SJCRH30 (cell line): Measurements from ENCODE around the gene GPATCH2L. TPM values are rescaled to one million over a fixed set of nuclear protein-coding genes. Genes with fewer than 3 reads are reported as not detected.

Experiments used
- DNase-seq, 2 experiments: peaks; one replicate each; pipeline ENCODE4 v3.0.0-alpha.2; 2015 to 2020
- H3K27ac ChIP-seq: fragments of 250-450 bp; sonication (Bioruptor Pico); 2 replicates; pipeline ENCODE4 v1.5.1; 2020; ENCODE audit warnings: mild to moderate bottlenecking, moderate library complexity
- H3K27me3 ChIP-seq: fragments of 250-450 bp; sonication (Bioruptor Pico); 2 replicates; pipeline ENCODE4 v1.5.1; 2020; ENCODE audit warnings: mild to moderate bottlenecking, moderate library complexity
- H3K36me3 ChIP-seq: fragments of 250-450 bp; sonication (Bioruptor Pico); 2 replicates; pipeline ENCODE4 v1.5.1; 2020; ENCODE audit warnings: mild to moderate bottlenecking, moderate library complexity
- H3K4me1 ChIP-seq: fragments of 250-450 bp; sonication (Bioruptor Pico); 2 replicates; pipeline ENCODE4 v1.5.1; 2020; ENCODE audit warnings: mild to moderate bottlenecking, moderate library complexity
- H3K4me3 ChIP-seq: fragments of 250-450 bp; sonication (Bioruptor Pico); 2 replicates; pipeline ENCODE4 v1.5.1; 2020; ENCODE audit warnings: mild to moderate bottlenecking, moderate library complexity
- H3K9me3 ChIP-seq: fragments of 250-450 bp; sonication (Bioruptor Pico); replicated peaks from 2 replicates; pipeline ENCODE4 v1.5.1; 2020; ENCODE audit warnings: mild to moderate bottlenecking, moderate library complexity
- total RNA-seq: library from RNA; depleted of rRNA; stranded (reverse); fragments of >200 nt; shearing (Covaris generic); gene quantifications from 2 replicates; pipeline ENCODE4 v1.2.3, GENCODE V29; 2014

The GPATCH2L gene
- total RNA-seq, 1 experiment from 2014 or later: 49.4 TPM

GRCh38 chr14:76203086-76204001 lies 51.6 kb downstream of the GPATCH2L start:
- no peak for DNase-seq
- Histone ChIP-seq H3K4me1 (no peaks in the 10 kb centered on the region), H3K27ac (no peak overlapping the region), H3K36me3 (peaks cover 25% of the 10 kb centered on the region), H3K4me3 (no peak overlapping the region), H3K9me3 (no peaks in the 10 kb centered on the region), H3K27me3 (no peaks in the 10 kb centered on the region)

DNA sequence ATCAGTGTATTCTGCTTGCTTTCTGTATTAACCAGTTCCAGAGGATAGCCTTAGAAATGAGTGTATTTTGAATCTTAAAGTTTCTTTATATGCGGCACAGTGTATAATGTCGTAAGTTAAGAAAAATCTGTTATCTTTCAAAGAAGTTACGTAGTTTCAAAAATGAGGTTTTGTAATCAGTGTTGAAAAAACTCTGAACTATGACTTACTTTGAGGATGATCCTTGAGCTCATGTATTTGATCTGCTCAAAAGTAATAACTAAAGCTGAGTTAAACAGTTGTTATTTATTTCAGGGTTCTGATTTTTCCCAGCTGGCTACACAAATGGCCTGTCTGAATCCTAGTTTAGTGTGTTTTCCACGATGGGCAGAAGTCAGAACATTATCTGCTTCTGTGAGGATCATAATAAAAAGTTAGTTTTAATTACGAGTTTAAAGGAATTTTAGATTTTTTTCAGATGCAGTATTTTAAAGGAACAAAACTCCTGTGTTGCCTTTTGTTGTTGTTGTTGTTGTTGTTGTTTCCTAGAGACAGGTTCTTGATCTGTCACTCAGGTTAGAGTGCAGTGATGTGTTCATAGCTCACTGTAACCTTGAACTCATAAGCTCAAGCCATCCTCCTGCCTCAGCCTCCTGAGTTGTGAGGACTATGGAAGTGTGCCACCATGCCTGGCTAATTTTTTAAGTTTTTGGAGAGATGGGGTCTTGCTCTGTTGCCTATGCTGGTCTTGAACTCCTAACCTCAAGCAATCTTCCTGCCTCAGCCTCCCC lies 52.9 kb downstream of the GPATCH2L start:
- DNase-seq: no peak
- no peak overlapping the region for H3K27ac ChIP-seq

GRCh38 chr14:76205708-76206107 lies 54.0 kb downstream of the GPATCH2L start:
- DNase-seq: no peak
- Histone ChIP-seq H3K4me1 (no peaks in the 10 kb centered on the region), H3K27me3 (no peaks in the 10 kb centered on the region), H3K27ac (no peak overlapping the region), H3K9me3 (no peaks in the 10 kb centered on the region), H3K36me3 (peaks cover 8% of the 10 kb centered on the region), H3K4me3 (no peak overlapping the region)

More for the DNA sequence above, 52.9 kb downstream of the GPATCH2L start:
- Histone ChIP-seq H3K27me3 (no peaks in the 10 kb centered on the region), H3K9me3 (no peaks in the 10 kb centered on the region), H3K4me1 (no peaks in the 10 kb centered on the region), H3K4me3 (no peak overlapping the region), H3K36me3 (peaks cover 16% of the 10 kb centered on the region)

GRCh38 chr14:76208340-76208739 lies 56.6 kb downstream of the GPATCH2L start:
- Histone ChIP-seq H3K27me3 (no peaks in the 10 kb centered on the region), H3K4me3 (no peak overlapping the region), H3K4me1 (no peaks in the 10 kb centered on the region), H3K36me3 (no peaks in the 10 kb centered on the region; the same call in 1 of the 2 replicates), H3K27ac (no peak overlapping the region), H3K9me3 (no peaks in the 10 kb centered on the region)
- no peak for DNase-seq

- DNase-seq: no peak
- no peaks in the 10 kb centered on the region for H3K27me3 ChIP-seq
- H3K4me1 ChIP-seq: no peaks in the 10 kb centered on the region
- H3K9me3 ChIP-seq: no peaks in the 10 kb centered on the region
- no peak overlapping the region for H3K4me3 ChIP-seq
- H3K27ac ChIP-seq: no peak overlapping the region
- no peaks in the 10 kb centered on the region; the same call in 1 of the 2 replicates for H3K36me3 ChIP-seq
Measured at GRCh38 chr14:76212242-76212641, 60.5 kb downstream of the GPATCH2L start.

GRCh38 chr14:76217179-76217578 lies 65.5 kb downstream of the GPATCH2L start:
- H3K27ac ChIP-seq: no peak overlapping the region
- H3K4me3 ChIP-seq: no peak overlapping the region
- no peaks in the 10 kb centered on the region; the same call in 1 of the 2 replicates for H3K36me3 ChIP-seq
- H3K27me3 ChIP-seq: no peaks in the 10 kb centered on the region
- H3K4me1 ChIP-seq: no peaks in the 10 kb centered on the region
- no peak for DNase-seq
- H3K9me3 ChIP-seq: no peaks in the 10 kb centered on the region

DNA sequence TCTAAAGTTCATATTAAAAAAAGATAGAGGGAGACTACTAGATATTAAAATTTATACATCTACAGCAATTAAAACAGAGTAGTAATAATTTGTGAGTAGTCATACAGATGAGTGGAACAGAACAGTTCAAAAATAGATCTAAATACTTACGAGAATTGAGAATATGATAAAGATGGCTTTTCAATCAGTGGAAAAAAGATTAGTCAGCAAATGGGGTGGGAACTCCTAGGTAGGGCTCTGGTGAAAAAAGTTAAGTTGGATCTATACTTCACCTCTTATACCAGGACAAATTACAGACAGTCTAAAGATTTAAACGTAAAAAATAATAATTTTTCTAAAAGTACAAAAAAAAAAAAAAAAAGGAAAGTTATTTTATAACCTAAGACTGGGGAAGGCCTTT lies 66.9 kb downstream of the GPATCH2L start:
- DNase-seq: no peak
- H3K27ac ChIP-seq: no peak overlapping the region
- H3K4me1 ChIP-seq: no peaks in the 10 kb centered on the region
- H3K27me3 ChIP-seq: no peaks in the 10 kb centered on the region
- H3K9me3 ChIP-seq: no peaks in the 10 kb centered on the region
- no peak overlapping the region for H3K4me3 ChIP-seq
- no peaks in the 10 kb centered on the region; the same call in 1 of the 2 replicates for H3K36me3 ChIP-seq

DNA sequence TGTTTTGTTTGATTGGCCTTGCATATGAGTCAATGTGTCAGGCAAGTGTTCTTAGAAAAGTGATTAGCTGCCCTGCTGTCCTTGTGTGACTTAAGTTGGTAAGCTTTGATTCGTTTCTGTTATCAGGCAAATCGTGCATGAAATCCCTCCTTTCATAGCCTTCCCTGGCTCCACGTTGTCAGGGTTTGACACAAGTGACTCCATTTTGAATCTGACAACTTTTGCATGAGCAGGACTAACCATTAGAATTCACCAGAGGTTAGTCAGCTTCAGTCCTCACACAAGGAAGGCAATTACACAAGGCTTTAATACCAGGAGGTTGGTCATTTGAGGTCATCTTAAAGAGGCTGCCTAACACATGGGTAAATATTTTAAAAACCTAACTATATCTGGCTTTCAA lies 68.2 kb downstream of the GPATCH2L start:
- Histone ChIP-seq H3K27me3 (no peaks in the 10 kb centered on the region), H3K4me3 (no peak overlapping the region), H3K4me1 (no peaks in the 10 kb centered on the region), H3K36me3 (no peaks in the 10 kb centered on the region), H3K9me3 (0 out of 2 replicates have a peak, but pooled peaks cover 2% of the 10 kb centered on the region), H3K27ac (no peak overlapping the region)
- no peak for DNase-seq

DNA sequence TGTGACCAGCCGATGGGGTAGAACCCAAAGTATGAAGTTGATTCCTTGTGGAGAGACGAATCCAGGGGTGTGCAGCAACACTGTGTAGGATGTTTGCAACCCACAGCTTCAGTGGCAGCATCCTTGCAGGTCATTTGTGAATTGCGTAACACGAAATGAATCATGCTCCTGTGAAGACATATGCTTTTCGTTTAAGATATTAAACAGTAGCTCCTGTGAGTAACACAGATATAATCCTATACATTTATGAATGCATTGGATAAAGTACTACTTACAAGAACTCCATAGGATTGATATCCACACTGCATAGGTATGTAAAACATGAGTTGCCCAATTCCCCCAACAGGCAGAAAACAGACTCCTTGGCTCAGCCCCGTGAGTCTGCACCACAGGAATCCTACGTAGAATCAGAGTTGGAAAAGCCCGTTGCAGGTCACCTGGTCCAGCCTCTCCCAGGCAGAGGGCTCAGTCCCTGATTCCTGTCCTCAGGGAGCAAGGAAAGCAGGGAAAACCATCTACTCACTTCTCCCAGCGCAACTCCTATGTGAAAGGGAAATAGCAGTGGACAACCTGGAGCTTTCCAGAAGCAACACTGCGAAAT lies 75.8 kb downstream of the GPATCH2L start:
- no peak overlapping the region for H3K4me3 ChIP-seq
- no peaks in the 10 kb centered on the region for H3K36me3 ChIP-seq
- H3K4me1 ChIP-seq: no peaks in the 10 kb centered on the region
- DNase-seq: no peak
- H3K27me3 ChIP-seq: no peaks in the 10 kb centered on the region
- 0 out of 2 replicates have a peak, but pooled peaks cover 2% of the 10 kb centered on the region for H3K9me3 ChIP-seq
- H3K27ac ChIP-seq: no peak overlapping the region

GRCh38 chr14:76228138-76228537 lies 76.4 kb downstream of the GPATCH2L start:
- no peak for DNase-seq
- Histone ChIP-seq H3K4me1 (no peaks in the 10 kb centered on the region), H3K27ac (no peak overlapping the region), H3K36me3 (no peaks in the 10 kb centered on the region), H3K27me3 (no peaks in the 10 kb centered on the region), H3K9me3 (0 out of 2 replicates have a peak, but pooled peaks cover 2% of the 10 kb centered on the region), H3K4me3 (no peak overlapping the region)

DNA sequence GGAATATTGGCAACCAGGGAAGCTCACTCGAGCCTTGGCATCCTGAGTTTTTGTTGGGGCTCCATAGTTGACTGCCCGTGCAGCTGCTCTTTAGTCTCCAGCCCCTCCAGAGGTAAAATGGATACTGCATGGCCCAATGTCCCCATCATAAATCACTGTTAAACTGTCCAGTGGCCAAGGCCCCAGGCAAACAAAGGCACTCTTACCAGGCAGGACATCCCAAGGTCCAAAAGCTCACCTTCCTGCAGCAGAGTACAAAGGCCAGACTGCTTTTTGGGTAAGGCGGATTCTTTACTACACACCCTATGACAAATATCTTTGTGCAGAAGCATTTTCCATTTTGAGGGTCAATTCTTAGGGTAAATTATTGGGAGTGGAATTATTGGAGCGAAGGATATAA lies 81.1 kb downstream of the GPATCH2L start:
- Histone ChIP-seq H3K4me1 (peaks cover 20% of the 10 kb centered on the region), H3K4me3 (no peak overlapping the region), H3K9me3 (no peaks in the 10 kb centered on the region), H3K27ac (no peak overlapping the region), H3K36me3 (no peaks in the 10 kb centered on the region), H3K27me3 (no peaks in the 10 kb centered on the region)
- no peak for DNase-seq

DNA sequence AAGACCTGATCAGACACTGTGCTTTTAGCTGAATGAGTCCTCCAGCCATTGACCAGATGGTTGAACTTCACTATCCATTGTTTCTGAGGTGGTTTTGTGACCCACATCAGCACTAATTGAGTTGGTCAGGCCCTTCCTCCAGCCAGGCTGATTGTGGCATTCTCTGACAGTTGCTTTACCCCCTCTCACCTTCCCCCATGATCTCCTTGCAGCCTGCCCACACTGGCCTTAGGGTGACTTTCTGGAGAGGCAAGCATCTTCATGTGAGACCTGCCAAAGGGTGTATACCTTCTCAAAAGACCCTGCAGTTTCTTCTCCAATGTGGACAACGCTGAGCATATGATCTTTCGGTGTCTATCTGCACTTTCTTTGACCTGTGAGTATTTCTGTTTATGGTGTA lies 83.9 kb downstream of the GPATCH2L start:
- peak overlapping the region; percentile 90 for H3K27ac ChIP-seq
- DNase-seq: no peak
- H3K4me1 ChIP-seq: peaks cover 20% of the 10 kb centered on the region
- no peak overlapping the region for H3K4me3 ChIP-seq
- no peaks in the 10 kb centered on the region; the same call in 1 of the 2 replicates for H3K9me3 ChIP-seq
- no peaks in the 10 kb centered on the region for H3K27me3 ChIP-seq
- H3K36me3 ChIP-seq: no peaks in the 10 kb centered on the region

DNA sequence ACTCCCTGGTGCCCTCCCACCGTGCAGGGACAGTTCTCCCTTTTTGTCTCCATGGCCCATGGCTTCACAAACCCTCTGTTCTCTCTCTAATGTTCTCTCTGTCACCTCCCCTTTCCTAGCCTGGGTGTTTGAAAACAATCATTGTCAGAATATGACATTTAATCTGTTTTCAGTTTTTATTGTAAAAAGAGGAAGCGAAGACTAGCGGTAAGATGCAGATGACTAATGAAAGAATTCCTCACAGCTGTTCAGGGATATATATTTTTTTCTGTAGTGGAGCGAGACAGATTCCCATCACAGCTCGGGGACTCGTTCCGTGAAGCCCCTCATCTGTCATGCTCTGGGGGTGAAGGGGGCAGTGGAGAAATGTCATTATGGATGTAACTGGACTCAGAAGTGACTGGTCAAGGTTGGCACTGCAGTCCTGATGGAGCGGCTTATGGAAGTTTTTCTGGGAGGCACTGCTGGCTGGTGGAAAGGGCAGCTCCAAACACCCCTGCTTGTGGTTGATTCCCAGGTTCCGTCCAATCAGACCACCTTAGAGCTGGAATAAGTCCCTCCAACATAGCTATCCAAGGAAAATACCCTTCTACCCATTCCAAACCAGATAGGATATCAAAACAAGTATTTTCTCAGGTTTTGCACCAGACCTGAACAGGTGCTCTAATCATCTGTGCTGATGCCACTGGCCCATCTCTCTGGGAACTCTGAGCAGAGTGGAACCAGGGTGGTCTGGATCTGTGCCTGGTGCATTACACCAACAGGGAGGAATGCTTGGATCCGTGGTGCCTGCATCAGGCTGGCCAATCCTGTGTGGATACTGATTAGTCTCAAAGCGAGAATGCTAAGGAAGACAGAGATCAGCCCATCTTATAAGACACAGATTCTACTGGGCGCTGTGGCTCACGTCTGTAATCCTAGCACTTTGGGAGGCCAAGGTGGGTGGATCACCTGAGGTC lies 84.7 kb downstream of the GPATCH2L start:
- H3K4me1 ChIP-seq: peaks cover 20% of the 10 kb centered on the region
- no peaks in the 10 kb centered on the region for H3K36me3 ChIP-seq
- peaks cover 3% of the 10 kb centered on the region; the same call in 1 of the 2 replicates for H3K9me3 ChIP-seq
- H3K27ac ChIP-seq: peak overlapping the region; percentile 90
- no peak overlapping the region for H3K4me3 ChIP-seq
- DNase-seq: peak; percentile 68
- no peaks in the 10 kb centered on the region for H3K27me3 ChIP-seq
